Cardiac ventricle fibroblast (primary cell): ENCODE data around the gene HNRNPCL1. TPM values are rescaled to one million over a fixed set of nuclear protein-coding genes. Genes with fewer than 3 reads are reported as not detected.

Experiments used
- total RNA-seq: library from RNA; depleted of rRNA; stranded (reverse); fragments of >200 nt; gene quantifications from 2 replicates; pipeline ENCODE4 v1.2.3, GENCODE V29; 2015

The HNRNPCL1 gene
- not detected in 2 replicates for total RNA-seq

DNA sequence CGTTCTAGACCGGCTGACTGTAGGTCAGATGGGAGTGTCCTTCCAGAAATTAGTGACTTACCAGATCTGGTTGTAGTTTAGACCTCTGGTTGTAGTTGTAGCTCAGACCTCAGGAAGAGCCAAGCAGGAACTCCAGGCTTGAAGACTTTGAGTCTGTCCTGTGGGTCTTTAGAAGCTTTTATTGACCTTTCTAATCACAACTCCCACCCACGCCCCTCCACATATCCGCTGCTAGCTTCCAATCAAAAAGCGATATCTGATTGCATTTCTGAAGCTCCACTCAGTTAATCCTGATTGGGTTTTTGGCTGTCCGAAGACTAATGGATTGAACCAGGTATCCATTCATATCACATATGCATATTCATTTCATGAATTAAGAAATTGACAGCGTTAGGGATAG, at the start of gene HNRNPCL1:
TSS of gene HNRNPCL1 (minus strand) at position 101 of the 400 bp plus-strand sequence. CDS start 431 bp downstream, outside the sequence.

DNA sequence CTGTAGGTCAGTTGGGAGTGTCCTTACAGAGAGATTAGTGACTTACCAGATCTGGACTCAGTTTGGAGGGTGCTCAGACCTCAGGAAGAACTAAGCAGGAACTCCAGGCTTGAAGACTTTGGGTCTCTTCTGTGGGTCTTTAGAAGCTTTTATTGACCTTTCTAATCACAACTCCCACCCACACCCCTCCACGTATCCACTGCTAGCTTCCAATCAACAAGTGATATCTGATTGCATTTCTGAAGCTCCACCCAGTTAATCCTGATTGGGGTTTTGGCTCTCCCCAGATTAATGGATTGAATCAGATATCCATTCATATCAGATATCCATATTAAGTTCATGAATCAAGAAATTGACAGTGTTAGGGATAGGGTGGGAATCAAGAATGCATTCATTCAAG, 49.6 kb upstream of the HNRNPCL1 start, which contains the start of gene PRAMEF10:
TSS of gene PRAMEF10 (minus strand) at position 101 of the 400 bp plus-strand sequence. CDS start 2,423 bp downstream, outside the sequence.

DNA sequence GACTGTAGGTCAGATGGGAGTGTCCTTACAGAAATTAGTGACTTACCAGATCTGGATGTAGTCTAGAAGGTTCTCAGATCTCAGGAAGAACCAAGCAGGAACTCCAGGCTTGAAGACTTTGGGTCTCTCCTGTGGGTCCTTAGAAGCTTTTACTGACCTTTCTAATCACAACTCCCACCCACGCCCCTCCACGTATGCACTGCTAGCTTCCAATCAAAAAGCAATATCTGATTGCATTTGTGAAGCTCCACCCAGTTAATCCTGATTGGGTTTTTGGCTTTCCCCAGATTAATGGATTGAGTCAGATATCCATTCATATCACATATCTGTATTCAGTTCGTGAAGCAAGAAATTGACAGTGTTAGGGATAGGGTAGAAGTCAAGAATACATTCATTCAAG, 37.6 kb upstream of the HNRNPCL1 start, which contains the start of gene PRAMEF4:
TSS of gene PRAMEF4 (minus strand) at position 101 of the 400 bp plus-strand sequence. CDS start 2,807 bp downstream, outside the sequence.

DNA sequence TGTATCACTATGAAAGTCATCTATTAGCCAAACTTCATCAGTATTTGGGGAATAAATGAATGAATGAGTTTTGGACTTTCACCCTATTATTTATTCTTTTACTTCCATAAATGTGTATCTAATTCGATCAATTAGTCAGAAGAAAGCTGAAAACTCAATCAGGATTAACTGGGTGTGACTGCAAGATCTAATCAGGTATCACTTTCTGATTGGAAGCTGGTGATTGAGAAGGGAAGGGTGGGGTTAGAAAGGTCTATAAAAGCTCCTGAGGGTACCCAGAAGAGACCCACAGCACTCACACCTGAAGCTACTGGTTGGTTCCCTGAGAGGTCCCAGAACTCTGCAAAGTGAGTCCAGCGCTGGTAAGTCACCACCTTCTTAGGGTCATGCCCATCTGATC, 8.3 kb upstream of the HNRNPCL1 start, which contains the start of gene PRAMEF2:
TSS of gene PRAMEF2 (plus strand) at position 301 of the 400 bp plus-strand sequence. CDS start 1,924 bp downstream, outside the sequence.

DNA sequence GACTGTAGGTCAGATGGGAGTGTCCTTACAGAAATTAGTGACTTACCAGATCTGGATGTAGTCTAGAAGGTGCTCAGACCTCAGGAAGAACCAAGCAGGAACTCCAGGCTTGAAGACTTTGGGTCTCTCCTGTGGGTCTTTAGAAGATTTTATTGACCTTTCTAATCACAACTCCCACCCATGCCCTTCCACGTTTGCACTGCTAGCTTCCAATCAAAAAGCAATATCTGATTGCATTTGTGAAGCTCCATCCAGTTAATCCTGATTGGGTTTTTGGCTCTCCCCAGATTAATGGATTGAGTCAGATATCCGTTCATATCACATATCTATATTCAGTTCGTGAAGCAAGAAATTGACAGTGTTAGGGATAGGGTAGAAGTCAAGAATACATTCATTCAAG, 17.2 kb downstream of the HNRNPCL1 start, which contains the start of gene PRAMEF11:
TSS of gene PRAMEF11 (minus strand) at position 101 of the 400 bp plus-strand sequence. CDS start 2,621 bp downstream, outside the sequence.

Other genes starting within 250 kb of the HNRNPCL1 start
- 4.6 and 8.2 TPM in 2 replicates for gene DHRS3, start 230.5 kb downstream of the HNRNPCL1 start, total RNA-seq
- not detected in 2 replicates for gene AADACL4, start 204.6 kb downstream of the HNRNPCL1 start, total RNA-seq
- gene AADACL3, start 132.6 kb downstream of the HNRNPCL1 start, total RNA-seq: not detected in 2 replicates
- gene CFAP107, start 102.5 kb downstream of the HNRNPCL1 start, total RNA-seq: not detected in 2 replicates
- gene PRAMEF12, start 75.0 kb downstream of the HNRNPCL1 start, total RNA-seq: not detected in 2 replicates
- gene PRAMEF1, start 57.3 kb downstream of the HNRNPCL1 start, total RNA-seq: not detected in 2 replicates
- gene PRAMEF11, start 17.3 kb downstream of the HNRNPCL1 start, total RNA-seq: not detected in 2 replicates
- not detected in 2 replicates for gene PRAMEF2, start 8.4 kb upstream of the HNRNPCL1 start, total RNA-seq
- gene PRAMEF4, start 37.5 kb upstream of the HNRNPCL1 start, total RNA-seq: not detected in 2 replicates
- gene PRAMEF10, start 49.5 kb upstream of the HNRNPCL1 start, total RNA-seq: not detected in 2 replicates
- gene PRAMEF7, start 67.9 kb upstream of the HNRNPCL1 start, total RNA-seq: not detected in 2 replicates
- not detected in 2 replicates for gene PRAMEF6, start 98.9 kb upstream of the HNRNPCL1 start, total RNA-seq
- gene PRAMEF27, start 207.9 kb upstream of the HNRNPCL1 start, total RNA-seq: not detected in 2 replicates
- gene HNRNPCL3, start 212.0 kb upstream of the HNRNPCL1 start, total RNA-seq: not detected in 2 replicates
- gene PRAMEF25, start 222.1 kb upstream of the HNRNPCL1 start, total RNA-seq: not detected in 2 replicates